Uterus (tissue), 4 donors: ENCODE data around the gene EFHC1. TPM values are rescaled to one million over a fixed set of nuclear protein-coding genes. Genes with fewer than 3 reads are reported as not detected.
"Not testable (repeated sequence)": the region's sequence is repeated elsewhere in the genome, so short reads cannot be mapped to it uniquely, and the experiment has no call there.

Experiments used
- DNase-seq, 2 donors: peaks; one replicate each; pipeline ENCODE4 v3.0.0-alpha.2; 2019 to 2020
- H3K27ac ChIP-seq, 2 donors: fragments of 200-600 bp; sonication (generic); 1 replicate in 1 of 2; 2 replicates in 1 of 2; pipeline ENCODE4 v1.5.1; 2016 to 2018
- H3K27me3 ChIP-seq, 2 donors: fragments of 200-600 bp; sonication (generic); one replicate each; pipeline ENCODE4 v1.5.1; 2018 to 2019; ENCODE audit warnings: control low read depth in 1 of 2
- H3K36me3 ChIP-seq, 2 donors: fragments of 200-600 bp; sonication (generic); one replicate each; pipeline ENCODE4 v1.5.1; 2019; ENCODE audit warnings: control low read depth in 1 of 2
- H3K4me1 ChIP-seq, 2 donors: fragments of 200-600 bp; sonication (generic); one replicate each; pipeline ENCODE4 v1.5.1; 2018 to 2019; ENCODE audit warnings: control low read depth in 1 of 2
- H3K4me3 ChIP-seq, 2 donors: fragments of 200-600 bp; sonication (generic); 1 replicate in 1 of 2; 2 replicates in 1 of 2; pipeline ENCODE4 v1.5.1; 2018 to 2019; ENCODE audit warnings: mild to moderate bottlenecking in 1 of 2
- H3K9me3 ChIP-seq, 2 donors: fragments of 200-600 bp; sonication (generic); one replicate each; pipeline ENCODE4 v1.5.1; 2019; ENCODE audit warnings: control low read depth in 1 of 2
- CTCF ChIP-seq, 4 experiments: fragments of 200-600 bp in 2 of 4; fragments of 450-650 bp in 2 of 4; sonication (generic) in 2 of 4; IDR thresholded peaks; one replicate each; pipeline ENCODE4 v1.5.1; 2016 to 2019; ENCODE audit warnings: antibody characterized with exemption in 4 of 4, mild to moderate bottlenecking in 2 of 4, moderate library complexity in 1 of 4
- POLR2A ChIP-seq, 2 donors: fragments of 450-650 bp; IDR thresholded peaks; one replicate each; pipeline ENCODE4 v1.6.1; 2016; ENCODE audit warnings: antibody characterized with exemption in 2 of 2, mild to moderate bottlenecking in 1 of 2, moderate library complexity in 1 of 2
- intact Hi-C: fragments of 100-400 bp; cut with DNase I; formaldehyde crosslinking; loops from one replicate; pipeline ENCODE4 v1.15.1; 2023; ENCODE audit warnings: low total_unique reads
- total RNA-seq, 4 donors: library from RNA; depleted of rRNA in 3 of 4; stranded (reverse); fragments of >200 nt in 3 of 4; gene quantifications; one replicate each; pipeline versions ENCODE4 v1.1.0 to v1.2.4, GENCODE V29; 2014 to 2023
- donor health status: DM: yes; HTN: yes; CAD: no.

The EFHC1 gene
- total RNA-seq, 4 donors from 2014 or later: 15.6 to 63.0 (median 29.5) TPM

GRCh38 chr6:52385074-52385473 lies 35.1 kb upstream of the EFHC1 start:
- Histone ChIP-seq H3K27ac (no peak overlapping the region), H3K9me3 (no peaks in the 10 kb centered on the region), H3K4me3 (no peak overlapping the region), H3K27me3 (no peaks in the 10 kb centered on the region), H3K4me1 (no peaks in the 10 kb centered on the region), H3K36me3 (no peaks in the 10 kb centered on the region)
- TF ChIP-seq CTCF (IDR thresholded peaks at IDR 0.05): no peak
- TF ChIP-seq POLR2A (IDR thresholded peaks at IDR 0.05): no peak
- DNase-seq: no peak
- intact Hi-C loops: no loop called here

DNA sequence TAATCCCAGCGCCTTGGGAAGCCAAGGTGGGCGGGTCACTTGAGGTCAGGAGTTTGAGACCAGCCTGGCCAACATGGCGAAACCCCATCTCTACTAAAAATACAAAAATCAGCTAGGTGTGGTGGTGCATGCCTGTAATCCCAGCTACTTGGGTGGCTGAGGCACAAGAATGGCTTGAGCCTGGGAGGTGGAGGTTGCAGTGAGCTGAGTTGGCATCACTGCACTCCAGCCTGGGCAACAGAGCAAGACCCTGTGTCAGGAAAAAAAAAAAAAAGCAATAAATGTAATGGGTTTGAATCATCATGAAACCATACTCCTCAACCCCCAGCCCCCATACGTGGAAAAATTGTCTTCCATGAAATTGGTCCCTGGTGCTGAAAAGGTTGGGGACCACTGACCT lies 32.0 kb upstream of the EFHC1 start:
- H3K36me3 ChIP-seq, H3K9me3 ChIP-seq, H3K4me3 ChIP-seq, H3K27ac ChIP-seq, intact Hi-C loops, H3K4me1 ChIP-seq, DNase-seq, H3K27me3 ChIP-seq: not testable (repeated sequence)

GRCh38 chr6:52388790-52389189 lies 31.4 kb upstream of the EFHC1 start:
- no peaks in the 10 kb centered on the region for H3K27me3 ChIP-seq
- TF ChIP-seq POLR2A (IDR thresholded peaks at IDR 0.05) (no peak), CTCF (IDR thresholded peaks at IDR 0.05) (no peak)
- H3K36me3 ChIP-seq: no peaks in the 10 kb centered on the region
- H3K4me1 ChIP-seq: no peaks in the 10 kb centered on the region
- intact Hi-C loops: no loop called here
- DNase-seq: no peak
- no peak overlapping the region for H3K4me3 ChIP-seq
- H3K9me3 ChIP-seq: no peaks in the 10 kb centered on the region
- H3K27ac ChIP-seq: peak overlapping the region in 1 of 2 donors; percentile 54

- intact Hi-C loops: no loop called here
- no peak overlapping the region for H3K4me3 ChIP-seq
- H3K27me3 ChIP-seq: no peaks in the 10 kb centered on the region
- no peaks in the 10 kb centered on the region for H3K9me3 ChIP-seq
- TF ChIP-seq CTCF (IDR thresholded peaks at IDR 0.05) (peak in 1 of 4 experiments; percentile 17), POLR2A (IDR thresholded peaks at IDR 0.05) (no peak)
- no peak for DNase-seq
- H3K4me1 ChIP-seq: no peaks in the 10 kb centered on the region
- peak overlapping the region; percentile 10 to 54 for H3K27ac ChIP-seq
- no peaks in the 10 kb centered on the region for H3K36me3 ChIP-seq
Measured at GRCh38 chr6:52389264-52389625, 30.9 kb upstream of the EFHC1 start.

- H3K36me3 ChIP-seq: no peaks in the 10 kb centered on the region
- H3K4me1 ChIP-seq: no peaks in the 10 kb centered on the region
- TF ChIP-seq POLR2A (IDR thresholded peaks at IDR 0.05) (no peak), CTCF (IDR thresholded peaks at IDR 0.05) (peak in 1 of 4 experiments; percentile 4)
- H3K27ac ChIP-seq: peak overlapping the region; percentile 10 to 54
- peak in 1 of 2 donors; percentile 28 for DNase-seq
- no peak overlapping the region for H3K4me3 ChIP-seq
- intact Hi-C loops: no loop called here
- H3K9me3 ChIP-seq: no peaks in the 10 kb centered on the region
- no peaks in the 10 kb centered on the region for H3K27me3 ChIP-seq
Measured at GRCh38 chr6:52389626-52390360, 30.3 kb upstream of the EFHC1 start.

DNA sequence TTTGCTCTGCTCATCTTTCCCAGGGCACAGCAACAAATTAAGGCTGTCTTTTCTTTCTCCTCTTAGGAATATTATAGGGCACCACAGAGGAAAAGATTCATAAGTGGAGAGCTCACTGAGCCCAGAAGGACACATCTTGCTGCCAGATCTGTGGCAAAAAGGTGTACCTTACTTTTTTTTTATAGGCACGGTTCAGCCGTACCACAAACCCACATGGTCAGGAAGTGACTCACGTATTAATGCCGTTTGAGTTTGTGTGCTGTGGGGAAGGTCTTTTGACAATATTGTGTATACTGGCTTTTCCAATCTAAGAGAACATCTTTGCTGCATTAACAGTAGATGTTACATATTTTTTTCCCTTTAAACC lies 29.8 kb upstream of the EFHC1 start:
- TF ChIP-seq CTCF (IDR thresholded peaks at IDR 0.05) (no peak), POLR2A (IDR thresholded peaks at IDR 0.05) (no peak)
- no peaks in the 10 kb centered on the region for H3K27me3 ChIP-seq
- no peak for DNase-seq
- no peak overlapping the region for H3K4me3 ChIP-seq
- intact Hi-C loops: no loop called here
- H3K27ac ChIP-seq: peak overlapping the region; percentile 12 to 54
- no peaks in the 10 kb centered on the region for H3K4me1 ChIP-seq
- H3K36me3 ChIP-seq: no peaks in the 10 kb centered on the region
- no peaks in the 10 kb centered on the region for H3K9me3 ChIP-seq
